ENCODE measurements around the gene AIG1. TPM values are rescaled to one million over a fixed set of nuclear protein-coding genes. Genes with fewer than 3 reads are reported as not detected.

The AIG1 gene
- total RNA-seq, 1 donor from 2014 or later: 3.8 TPM

DNA sequence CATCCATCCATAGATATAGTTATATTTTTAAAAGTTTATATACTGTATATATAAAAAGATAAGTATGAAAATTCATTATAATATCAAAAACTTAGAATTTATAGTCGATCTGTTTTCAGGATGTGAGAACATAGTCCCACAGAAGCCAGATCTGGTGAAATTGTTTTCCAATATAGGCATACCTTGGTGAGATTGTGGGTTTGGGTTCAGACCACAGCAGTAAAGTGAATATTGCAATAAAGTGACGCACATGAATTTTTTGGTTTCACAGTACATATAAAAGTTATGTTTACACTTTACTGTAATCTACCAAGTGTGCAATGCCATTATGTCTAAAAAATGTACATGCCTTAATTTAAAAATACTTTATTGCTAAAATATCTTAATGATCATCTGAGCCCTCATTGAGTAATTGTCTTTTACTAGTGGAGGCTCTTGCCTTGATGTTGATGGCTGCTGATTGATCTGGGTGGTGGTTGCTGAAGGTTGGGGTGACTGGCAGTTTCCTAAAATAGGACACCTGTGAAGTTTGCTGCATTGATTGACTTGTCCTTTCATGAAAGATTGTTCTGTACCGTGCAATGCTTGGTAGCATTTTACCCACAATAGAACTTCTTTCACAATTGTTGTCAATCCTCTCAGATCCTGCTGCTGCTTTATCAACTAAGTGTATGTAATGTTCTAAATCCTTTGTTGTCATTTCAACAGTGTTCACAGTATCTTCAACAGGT is 29.8 kb downstream of the AIG1 start:
- intact Hi-C loops (cut with micrococcal nuclease): no loop called here

DNA sequence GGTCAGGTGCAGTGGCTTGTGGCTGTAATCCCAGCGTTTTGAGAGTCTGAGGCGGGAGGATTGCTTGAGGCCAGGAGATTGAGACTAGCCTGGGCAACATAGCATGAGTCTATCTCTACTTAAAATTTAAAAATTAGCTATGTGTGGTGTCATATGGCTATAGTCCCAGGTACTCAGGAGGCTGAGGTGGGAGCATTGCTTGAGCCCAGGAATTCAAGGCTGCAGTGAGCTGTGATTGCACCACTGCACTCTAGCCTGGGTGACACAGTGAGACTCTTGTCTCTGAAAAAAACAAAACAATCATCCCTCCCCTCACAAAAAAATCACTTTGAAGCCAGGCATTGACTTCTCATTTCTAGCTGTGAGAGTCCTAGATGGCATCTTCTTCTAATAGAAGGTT is 32.1 kb downstream of the AIG1 start:
- intact Hi-C loops (cut with micrococcal nuclease): no loop called here

DNA sequence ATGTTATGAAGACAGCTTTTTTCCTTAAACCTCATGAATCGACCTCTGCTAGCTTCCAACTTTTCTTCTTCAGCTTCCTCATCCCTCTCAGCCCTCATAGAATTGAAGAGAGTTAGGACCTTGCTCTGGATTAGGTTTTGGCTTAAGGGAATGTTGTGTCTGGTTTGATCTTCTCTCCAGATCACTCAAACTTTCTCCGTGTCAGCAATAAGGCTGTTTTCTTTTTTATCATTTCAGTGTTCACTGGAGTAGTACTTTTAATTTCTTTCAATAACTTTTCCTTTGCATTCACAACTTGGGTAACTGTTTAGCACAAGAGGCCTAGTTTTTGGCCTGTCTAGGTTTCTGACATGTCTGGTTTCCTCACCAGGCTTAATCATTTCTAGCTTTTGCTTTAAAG is 32.6 kb downstream of the AIG1 start:
- intact Hi-C loops (cut with micrococcal nuclease): no loop called here

DNA sequence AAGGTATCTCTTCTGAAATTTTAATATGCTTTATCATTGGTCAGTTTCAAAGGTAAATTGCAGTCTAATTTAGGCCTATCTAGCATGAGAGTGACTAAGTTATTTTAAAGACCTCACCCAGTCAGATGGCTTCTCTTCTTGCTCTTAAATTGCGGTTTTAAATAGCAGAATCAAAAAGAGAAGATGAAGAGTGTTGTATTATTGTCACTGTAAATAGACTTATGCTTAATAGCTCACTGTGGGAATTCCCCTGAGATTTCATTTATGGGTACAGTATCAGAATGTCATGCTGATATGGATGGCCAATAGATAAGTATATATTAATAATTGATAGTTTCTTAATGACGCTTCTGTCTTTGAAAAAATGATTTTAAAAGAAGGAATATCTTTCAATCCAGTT is 35.7 kb downstream of the AIG1 start:
- intact Hi-C loops (cut with micrococcal nuclease): no loop called here

DNA sequence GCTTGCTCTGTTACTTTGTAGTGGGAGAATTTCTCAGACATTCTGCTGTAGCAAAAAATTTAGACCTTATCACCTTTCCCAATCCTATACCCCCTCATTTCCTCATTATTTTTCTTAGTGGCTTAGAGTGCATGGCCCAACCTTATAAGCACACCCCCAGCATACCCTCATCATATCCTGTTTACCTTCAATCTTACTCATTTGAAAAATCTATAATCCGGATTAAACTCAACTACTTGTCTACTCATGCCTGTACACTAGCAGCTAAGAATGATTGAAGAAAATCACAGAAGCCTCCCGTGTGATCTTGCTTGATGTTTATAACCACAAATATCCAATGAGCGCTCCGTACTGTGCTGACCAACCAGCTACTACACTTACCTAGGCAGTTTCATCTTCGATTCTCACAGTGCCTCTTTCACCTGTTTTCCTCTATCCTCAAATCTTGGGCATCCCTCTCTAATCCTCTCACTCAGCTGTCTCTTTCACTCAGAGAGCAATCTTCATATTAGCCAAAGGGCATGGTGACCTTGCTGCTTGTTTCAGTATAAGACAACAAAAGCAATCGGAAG is 36.6 kb downstream of the AIG1 start:
- intact Hi-C loops (cut with micrococcal nuclease): no loop called here

DNA sequence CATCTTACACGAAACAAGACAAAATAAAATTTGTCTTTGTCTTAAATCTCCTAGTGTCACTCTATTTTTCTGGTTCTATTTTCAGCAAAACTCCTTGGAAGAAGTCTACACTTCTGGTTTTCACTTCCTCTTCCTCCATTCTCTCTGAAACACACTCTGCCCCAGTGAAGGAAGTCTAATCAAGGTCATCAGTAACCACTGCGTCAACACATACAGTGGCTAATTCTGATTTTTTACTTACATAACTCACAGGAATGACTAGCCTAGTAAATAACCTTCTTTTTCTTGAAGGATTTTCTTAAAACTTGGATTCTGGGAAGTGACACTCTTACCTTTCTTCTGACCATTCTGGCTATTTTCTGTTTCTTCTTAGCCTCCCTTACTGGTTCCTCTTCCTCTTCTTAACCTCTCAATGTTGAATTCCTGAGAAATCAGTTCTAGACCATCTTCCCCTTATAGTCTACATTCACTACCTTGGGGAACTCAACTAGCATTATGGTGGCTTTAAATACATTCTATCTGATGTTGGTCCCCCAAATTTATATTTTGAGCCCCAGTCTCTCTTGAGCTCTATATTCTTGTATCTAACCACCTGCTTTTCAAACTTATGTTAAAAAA is 37.5 kb downstream of the AIG1 start:
- intact Hi-C loops (cut with micrococcal nuclease): no loop called here

DNA sequence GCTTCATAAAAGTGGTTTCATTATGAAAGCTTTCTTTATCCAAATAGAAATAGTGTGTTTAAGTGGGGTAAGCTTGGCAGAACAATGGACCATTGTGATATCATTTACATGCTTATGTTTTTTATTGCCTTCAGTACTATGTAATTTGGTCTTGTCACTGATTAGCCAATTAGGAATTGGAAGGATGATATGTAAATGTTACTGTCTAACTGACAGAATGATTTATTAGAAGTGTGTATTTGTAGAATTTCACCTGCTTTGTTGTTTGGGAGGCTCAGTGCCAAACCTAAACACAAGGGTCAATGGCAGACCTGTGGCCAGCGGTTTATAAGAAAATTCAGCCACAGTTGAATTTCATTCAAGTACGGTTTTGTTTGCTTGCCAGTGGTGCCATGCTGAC is 39.0 kb downstream of the AIG1 start:
- intact Hi-C loops (cut with micrococcal nuclease): no loop called here

DNA sequence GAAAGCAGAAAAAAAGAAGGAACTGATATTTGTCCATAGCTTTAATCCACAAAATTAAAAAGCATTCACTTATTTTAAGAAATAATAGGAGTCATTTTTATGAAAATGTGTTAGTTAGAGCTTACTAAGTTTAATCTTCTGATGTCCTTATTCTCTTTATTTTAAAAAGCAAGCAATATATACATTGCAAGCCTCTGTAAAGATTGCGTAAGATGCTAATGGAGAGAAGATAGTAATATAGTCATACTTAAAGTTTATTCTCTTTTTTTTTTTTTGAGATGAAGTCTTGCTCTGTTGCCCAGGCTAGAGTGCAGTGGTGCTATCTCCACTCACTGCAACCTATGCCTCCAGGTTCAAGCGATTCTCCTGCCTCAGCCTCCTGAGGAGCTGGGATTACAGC is 39.7 kb downstream of the AIG1 start:
- intact Hi-C loops (cut with micrococcal nuclease): no loop called here

DNA sequence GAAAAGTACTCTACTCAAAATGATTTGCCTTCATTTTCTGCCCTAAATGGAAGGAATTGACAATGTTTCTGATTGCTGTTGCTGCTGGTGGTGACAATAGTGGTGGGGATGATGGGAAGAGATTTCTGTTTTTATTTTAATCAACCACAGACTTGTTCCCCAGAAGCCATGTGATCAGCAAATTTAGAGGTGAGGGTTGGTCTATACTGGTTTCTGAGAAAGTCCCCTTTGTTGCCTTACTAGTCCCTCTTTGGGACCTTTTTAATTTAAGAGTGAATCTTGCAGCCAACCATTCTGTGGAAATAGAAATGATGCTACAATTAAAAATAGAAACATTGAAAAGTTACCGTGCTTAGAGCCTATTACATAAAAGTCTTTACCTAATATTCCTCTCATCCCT is 43.2 kb downstream of the AIG1 start:
- intact Hi-C loops (cut with micrococcal nuclease): no loop called here

DNA sequence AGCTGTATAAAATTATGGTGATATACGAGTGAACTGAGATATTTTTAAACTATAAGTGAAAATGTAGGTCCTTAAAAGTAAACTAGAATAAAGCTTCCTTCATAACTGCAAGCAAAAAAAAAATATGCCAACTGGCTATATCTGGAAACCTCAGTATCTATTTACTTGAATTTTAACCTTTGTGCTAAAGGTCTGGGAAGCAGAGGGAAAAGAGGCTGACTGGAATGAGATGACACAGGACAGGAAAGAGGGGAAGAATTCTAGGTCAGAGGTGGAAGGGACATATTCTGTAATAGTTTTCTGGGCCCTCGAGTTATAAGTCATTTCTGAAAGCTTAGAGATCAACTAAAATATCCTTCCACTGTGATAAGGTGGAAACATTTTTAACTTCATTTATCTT is 46.8 kb downstream of the AIG1 start:
- intact Hi-C loops (cut with micrococcal nuclease): no loop called here

DNA sequence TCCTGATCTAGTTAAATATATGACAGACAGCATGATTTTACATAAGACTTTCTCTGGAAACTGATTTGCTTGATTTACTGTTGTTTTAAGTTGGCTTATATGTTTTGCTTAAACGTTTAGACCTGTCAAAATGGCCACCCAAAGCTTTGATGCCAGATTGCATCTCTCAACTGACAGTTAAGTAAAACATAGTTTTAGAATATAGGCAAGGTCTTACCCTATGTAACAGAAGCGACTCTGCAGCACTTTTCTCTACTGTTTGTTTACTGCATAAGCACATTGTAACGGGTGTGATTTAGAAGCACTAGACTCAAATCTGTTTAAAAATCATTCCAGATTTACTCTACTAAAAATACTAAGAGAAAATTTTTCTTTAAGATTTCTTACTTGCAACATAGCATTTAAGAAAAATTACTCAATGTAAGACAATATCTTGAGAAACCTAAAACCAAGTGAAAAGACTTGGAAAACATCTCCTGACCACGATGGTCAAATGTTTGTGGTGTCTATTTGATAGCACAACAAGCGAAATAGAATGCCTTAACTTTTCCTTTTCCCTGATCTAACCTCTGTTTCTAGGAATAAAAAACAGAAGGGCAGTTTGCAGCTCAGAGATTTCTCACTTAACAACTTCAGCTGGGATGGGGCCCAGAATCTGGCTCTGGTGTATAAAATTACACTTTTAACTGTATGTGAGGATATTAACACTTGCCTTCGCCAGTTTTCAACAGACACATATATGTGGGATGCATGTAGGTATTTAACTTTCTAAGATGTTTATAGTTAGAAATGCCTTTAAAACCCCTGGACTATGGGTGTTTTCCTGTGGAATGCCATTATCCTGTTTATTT is 47.4 kb downstream of the AIG1 start:
- intact Hi-C loops (cut with micrococcal nuclease): no loop called here

DNA sequence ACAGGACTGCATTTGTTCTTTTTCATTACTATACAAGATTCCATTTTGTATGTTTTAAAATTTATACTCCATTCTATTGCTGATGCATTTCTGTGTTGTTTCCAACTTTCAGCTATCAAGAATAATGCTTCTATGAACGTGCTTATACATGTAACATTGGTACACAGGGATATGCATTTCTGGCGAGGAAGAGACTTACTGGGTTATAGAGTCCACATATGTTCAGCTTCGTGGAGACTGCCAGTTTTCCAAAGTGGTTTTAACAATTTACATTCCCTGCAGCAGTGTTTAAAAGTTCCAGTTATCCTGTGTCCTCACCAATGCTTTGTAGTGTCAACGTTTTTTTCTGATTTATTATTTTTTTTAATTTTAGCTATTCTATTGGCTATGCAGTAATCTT is 48.5 kb downstream of the AIG1 start:
- intact Hi-C loops (cut with micrococcal nuclease): no loop called here

DNA sequence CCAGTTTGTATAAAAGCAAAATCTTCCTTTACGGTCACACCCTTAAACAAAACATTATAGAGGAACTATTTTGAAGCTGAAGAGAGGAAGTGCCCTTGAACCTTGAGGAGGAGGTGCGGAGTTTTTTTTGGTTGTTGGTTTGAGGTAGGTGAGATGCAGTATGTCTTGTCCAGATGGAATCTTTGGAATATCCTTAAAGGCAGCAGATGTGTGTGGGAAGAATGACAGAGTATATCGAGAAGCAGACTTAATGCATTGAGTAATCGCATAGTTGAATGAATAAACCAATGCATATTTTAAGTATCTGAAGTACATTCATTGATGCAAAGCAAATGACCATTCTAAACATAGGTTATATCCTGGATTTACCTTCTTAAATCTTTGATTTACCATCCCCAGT is 49.9 kb downstream of the AIG1 start:
- intact Hi-C loops (cut with micrococcal nuclease): no loop called here

DNA sequence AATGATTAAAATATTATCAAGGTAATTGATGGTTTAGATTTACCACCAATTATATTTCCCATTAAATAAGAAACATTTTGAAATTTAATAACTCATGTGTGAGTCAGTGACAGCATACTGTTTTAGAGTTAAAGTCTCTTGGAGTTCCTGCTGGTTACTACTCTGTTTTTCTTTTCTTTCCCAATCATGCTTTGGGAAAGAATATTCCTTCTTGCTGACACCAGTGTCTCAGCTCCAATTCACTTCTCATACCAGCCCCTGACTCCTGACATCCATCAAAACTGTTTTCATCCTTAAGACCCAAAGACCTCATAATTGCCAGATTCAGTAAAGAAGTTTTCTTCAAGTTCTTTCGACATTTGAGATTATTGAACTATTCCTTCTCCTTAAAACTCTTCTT is 50.3 kb downstream of the AIG1 start:
- intact Hi-C loops (cut with micrococcal nuclease): no loop called here

DNA sequence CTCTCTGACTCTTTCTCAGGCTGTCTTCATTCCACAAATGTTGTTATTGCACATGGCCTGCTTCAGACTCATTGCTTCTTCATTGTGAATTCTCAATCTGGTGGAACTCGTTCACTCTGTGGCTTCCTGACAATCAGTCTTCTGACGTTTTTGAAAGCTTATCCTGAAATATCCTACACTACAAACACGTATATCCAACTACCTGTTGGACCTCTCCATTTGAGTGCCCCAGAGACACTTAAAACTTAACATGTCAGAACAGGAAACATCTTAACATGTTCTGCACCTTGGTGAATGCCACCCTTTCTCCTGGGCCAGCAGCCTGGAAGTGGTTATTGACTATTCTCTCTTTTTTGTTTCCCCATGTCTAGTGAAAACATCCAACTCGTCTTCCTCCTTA is 50.8 kb downstream of the AIG1 start:
- intact Hi-C loops (cut with micrococcal nuclease): no loop called here

DNA sequence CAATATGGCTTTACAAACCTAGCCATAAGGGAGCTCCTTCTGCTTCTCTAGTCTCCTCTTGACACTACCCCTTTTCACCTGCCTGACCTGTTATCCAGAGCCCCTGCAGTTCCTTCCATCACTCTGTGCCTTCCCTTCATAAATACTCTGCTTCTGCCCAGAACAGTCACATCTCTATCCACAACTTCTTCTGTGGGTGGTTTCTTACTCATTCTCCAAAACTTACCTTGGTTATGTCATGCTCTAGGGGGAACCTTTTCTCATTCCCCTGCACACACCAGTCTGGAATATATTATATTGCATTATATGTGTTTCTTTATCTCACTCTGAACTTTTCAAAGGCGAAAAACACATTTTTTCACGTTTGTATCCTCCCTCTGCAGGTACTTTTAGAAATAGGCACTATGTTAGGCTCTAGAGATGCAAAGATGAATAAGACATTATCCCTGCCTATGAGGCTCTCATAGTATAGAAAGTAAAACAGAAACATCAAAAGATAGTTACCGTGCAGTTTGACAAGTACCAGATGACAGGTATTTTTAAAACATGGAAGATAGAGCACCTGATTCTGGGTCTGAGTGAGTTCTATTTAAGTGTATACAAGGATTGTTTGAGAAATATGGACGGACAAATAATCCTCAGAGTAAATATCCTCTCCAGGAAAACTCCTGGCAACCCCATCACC is 51.5 kb downstream of the AIG1 start:
- intact Hi-C loops (cut with micrococcal nuclease): no loop called here

DNA sequence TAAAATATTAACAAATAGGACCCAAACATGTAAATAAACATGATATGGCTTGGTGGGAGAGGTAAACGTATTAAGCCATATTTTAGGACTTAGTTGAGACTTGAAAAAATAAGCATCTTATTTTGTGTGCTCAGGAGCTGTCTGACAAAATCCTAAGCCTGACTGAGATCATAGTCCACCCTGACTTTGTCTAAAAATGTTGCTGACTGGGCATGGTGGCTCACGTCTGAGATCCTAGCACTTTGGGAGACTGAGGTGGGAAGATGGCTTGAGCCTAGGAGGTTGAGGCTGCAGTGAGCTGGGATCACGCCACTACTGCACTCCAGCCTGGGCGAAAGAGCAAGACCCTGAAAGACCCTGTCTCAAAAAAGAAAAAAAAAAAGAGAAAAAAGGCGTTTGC is 52.1 kb downstream of the AIG1 start:
- intact Hi-C loops (cut with micrococcal nuclease): no loop called here

DNA sequence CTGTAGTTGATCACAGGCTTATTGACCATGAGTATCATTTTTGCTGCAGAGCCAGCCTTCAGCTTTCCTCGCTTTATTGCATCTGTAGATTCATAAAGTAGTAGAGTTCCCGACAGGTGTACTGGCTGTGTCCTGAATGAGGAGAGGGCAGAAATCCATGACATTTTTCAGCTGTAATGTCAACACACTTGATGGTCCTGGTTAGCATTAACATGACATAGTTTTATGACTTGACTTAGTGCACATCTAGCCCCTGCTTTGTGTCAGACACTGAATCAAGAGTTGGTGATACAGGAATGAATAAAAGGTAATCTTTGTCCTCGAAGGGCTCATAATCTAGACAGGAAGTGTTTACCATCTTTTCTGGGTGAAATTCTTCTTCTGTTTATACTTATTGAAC is 55.0 kb downstream of the AIG1 start:
- intact Hi-C loops (cut with micrococcal nuclease): no loop called here

DNA sequence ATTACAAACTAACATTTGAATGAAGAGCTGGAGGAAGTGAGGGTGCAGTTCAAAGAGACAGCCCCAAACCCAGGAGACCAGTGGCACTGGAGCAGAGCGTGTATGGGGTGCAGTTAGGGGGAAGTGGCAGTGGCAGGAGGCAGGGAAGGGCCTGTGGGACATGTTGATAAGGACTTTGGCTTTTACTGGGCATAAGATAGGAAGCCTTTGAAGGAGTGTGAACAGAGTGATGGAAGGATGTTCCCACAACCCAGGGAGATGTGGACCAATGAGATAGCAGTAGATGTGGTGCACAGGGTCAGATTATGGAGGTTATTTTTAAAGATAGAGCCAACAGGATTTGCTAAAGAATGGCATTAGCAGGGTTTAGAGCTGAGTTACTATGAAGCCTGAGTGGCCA is 56.4 kb downstream of the AIG1 start:
- intact Hi-C loops (cut with micrococcal nuclease): no loop called here

DNA sequence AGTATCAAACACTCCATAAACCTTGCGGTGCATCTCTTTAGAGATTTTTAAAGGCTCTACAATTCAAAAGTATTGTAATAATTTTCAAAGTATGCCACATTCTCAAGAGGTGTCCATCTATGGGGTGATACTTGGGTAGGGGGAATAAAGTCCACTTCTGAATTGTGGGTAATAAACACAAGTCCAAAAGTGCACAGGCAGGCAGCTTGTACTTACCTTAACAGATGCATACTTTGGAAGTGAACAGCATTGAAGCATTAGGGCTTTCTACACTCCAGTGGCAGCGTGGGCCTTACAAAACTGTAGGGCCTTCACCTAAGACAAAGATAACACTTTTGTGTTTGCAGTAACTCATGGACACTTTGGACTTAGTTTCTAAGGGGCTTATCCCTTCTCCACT is 58.6 kb downstream of the AIG1 start:
- intact Hi-C loops (cut with micrococcal nuclease): no loop called here

DNA sequence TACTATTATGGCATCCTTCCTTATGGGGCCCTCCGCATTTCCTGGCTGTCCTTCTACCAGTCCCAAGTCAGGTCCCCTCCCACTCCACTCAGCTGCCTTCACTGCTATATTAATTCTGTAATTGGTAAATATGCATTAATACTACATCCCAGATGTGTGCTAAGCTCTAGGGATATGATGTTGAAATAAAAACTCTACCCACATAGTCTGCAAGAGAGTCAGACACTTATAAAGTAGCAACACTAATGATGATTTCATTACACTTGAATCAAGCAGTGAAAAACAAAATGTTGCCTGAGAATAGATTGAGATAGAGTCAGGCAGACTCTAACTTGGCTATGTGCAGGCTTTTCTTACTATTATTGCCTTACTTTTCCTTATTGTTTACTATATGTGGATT is 62.4 kb downstream of the AIG1 start:
- intact Hi-C loops (cut with micrococcal nuclease): no loop called here

DNA sequence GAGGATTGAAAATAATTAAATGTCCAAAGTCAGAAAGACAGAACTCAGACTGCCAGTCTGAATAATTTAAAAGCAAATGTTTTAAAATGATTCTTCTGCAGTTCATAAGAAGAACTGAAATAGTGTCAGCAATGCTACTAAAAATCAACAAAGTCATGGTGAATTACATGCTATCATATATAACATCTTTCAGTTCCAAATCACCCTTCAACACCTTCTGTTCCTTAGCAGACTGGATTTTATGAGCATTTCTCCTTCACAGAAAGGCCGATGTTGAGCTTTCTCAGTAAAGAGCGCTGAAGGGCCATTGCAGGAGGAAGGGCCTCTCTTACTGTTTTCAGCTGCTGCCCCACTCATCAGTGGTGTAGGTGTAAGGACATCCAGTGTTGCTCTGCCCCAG is 63.3 kb downstream of the AIG1 start:
- intact Hi-C loops (cut with micrococcal nuclease): no loop called here
